Uterine smooth muscle cell (primary cell): ENCODE measurements around the gene POF1B. TPM values are rescaled to one million over a fixed set of nuclear protein-coding genes. Genes with fewer than 3 reads are reported as not detected.

ENCODE experiments used
- total RNA-seq: library from RNA; depleted of rRNA; stranded (reverse); fragments of >200 nt; gene quantifications from 2 replicates; pipeline ENCODE4 v1.2.3, GENCODE V29; 2014

The POF1B gene, protein sequence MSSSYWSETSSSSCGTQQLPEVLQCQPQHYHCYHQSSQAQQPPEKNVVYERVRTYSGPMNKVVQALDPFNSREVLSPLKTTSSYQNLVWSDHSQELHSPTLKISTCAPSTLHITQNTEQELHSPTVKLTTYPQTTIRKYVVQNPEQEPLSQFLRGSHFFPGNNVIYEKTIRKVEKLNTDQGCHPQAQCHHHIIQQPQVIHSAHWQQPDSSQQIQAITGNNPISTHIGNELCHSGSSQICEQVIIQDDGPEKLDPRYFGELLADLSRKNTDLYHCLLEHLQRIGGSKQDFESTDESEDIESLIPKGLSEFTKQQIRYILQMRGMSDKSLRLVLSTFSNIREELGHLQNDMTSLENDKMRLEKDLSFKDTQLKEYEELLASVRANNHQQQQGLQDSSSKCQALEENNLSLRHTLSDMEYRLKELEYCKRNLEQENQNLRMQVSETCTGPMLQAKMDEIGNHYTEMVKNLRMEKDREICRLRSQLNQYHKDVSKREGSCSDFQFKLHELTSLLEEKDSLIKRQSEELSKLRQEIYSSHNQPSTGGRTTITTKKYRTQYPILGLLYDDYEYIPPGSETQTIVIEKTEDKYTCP
- total RNA-seq, result not detected in 2 replicates

DNA sequence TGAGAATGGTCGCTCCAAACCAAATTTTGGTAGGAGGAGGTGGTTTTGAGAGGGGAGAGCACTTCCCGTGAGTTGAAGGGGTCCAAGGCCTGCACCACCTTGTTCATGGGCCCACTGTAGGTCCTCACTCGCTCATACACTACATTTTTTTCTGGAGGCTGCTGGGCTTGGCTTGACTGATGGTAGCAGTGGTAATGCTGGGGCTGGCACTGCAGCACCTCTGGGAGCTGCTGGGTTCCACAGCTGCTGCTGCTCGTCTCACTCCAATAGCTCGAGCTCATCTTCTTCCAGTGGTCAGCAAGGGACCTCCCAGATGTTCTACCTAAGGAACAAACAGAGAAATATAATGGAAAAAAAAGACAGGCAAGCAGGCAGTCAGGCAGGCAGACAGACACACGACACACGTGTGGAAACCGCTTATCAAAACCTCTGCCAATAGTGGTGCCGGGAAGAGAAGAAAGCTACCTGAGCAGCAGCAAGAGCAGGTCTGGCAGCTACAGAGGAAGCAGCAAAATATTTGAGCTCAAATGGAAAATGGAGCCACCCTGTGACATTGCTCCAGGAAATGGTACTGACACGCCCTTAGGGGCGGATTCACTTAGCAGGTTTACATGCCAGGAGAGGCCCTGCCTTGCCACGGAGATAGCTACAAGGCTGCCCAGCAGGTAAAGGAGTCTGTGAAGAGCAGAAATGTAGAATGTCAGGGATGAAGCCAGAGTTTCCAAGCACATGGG is at the start of gene POF1B:
POF1B (minus strand) TSS at position 492 of the 734 bp plus-strand sequence; CDS start at position 281, 211 bp downstream.

DNA sequence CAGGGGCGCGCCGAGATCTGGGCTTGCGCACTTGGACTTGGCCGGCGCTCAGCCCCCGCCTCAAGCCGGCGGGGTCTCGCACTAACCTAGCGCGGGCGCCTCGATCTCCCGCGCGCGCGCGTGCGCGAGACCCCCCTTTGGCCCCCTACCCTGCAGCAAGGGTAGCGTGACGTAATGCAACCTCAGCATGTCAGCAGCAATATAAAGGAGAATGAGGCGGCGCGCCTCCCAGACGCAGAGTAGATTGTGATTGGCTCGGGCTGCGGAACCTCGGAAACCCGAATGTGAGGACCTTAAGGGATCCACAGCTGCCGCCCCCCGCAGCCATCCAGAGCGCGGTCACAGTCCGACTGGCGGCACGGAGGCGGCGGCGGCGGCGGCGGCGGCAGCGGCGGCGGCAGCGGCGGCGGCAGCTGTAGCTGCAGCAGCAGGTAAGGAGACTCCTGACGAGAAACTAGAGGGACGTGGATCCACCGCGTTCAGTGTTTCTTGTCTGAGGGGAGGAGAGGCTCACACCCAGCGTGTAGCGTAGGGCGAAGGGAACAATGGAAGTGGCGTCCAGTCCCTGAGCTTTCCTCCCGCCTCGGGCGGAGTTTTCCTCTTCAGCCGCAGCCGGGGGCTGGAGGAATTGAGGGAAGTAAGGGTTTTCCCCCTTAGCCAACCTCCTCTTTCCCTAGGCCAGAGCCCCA is 135.6 kb downstream of the POF1B start, which contains the start of the genes SATL1 and ZNF711:
SATL1 (minus strand) TSS at position 19 of the 689 bp plus-strand sequence. CDS start 134,811 bp downstream, outside the sequence.
ZNF711 (plus strand) TSS at position 231 of the 689 bp plus-strand sequence. CDS start 3,582 bp downstream, outside the sequence.

Other genes with a start within 250 kb of the POF1B start
- under 0.01 TPM in 1 of 2 replicates, not detected in the other for gene SATL1, start 135.9 kb downstream of the POF1B start, total RNA-seq
- gene ZNF711, start 135.7 kb downstream of the POF1B start, total RNA-seq, result 0.66 and 0.87 TPM in 2 replicates